Dendritic cell treated with granulocyte-macrophage colony-stimulating factor and Interleukin-4, amounts not matched to agents 40 ng/mL and 50 ng/mL, for 4 days (primary cell): ENCODE measurements around the gene CHRND.

Experiments
- H3K27ac Mint-ChIP-seq: one replicate; pipeline ENCODE4 v1.8.0; 2022; ENCODE audit warnings: mild to moderate bottlenecking, mixed read lengths
- H3K27me3 Mint-ChIP-seq: one replicate; pipeline ENCODE4 v1.8.0; 2022; ENCODE audit warnings: mild to moderate bottlenecking, mixed read lengths
- H3K36me3 Mint-ChIP-seq: one replicate; pipeline ENCODE4 v1.8.0; 2022; ENCODE audit warnings: low read depth, mixed read lengths
- H3K4me1 Mint-ChIP-seq: one replicate; pipeline ENCODE4 v1.8.0; 2022; ENCODE audit warnings: low read depth, mixed read lengths
- H3K4me3 Mint-ChIP-seq: one replicate; pipeline ENCODE4 v1.8.0; 2022; ENCODE audit warnings: mild to moderate bottlenecking, moderate library complexity, mixed read lengths
- H3K9me3 Mint-ChIP-seq: one replicate; pipeline ENCODE4 v1.8.0; 2022; ENCODE audit warnings: mixed read lengths
- intact Hi-C: fragments of 100-400 bp; cut with micrococcal nuclease; formaldehyde crosslinking; loops from one replicate; pipeline ENCODE4 v1.15.0; 2022

Gene CHRND

GRCh38 chr2:232492963-232493700 lies 32.8 kb upstream of the CHRND start:
- Mint-ChIP-seq H3K4me1 (no peaks in the 10 kb centered on the region), H3K4me3 (no peak overlapping the region), H3K36me3 (no peaks in the 10 kb centered on the region), H3K27ac (no peak overlapping the region), H3K27me3 (peaks cover 39% of the 10 kb centered on the region), H3K9me3 (no peaks in the 10 kb centered on the region)
- intact Hi-C loops: no loop called here

- Mint-ChIP-seq H3K4me3 (no peak overlapping the region), H3K9me3 (no peaks in the 10 kb centered on the region), H3K36me3 (no peaks in the 10 kb centered on the region), H3K4me1 (no peaks in the 10 kb centered on the region), H3K27ac (no peak overlapping the region), H3K27me3 (peaks cover 34% of the 10 kb centered on the region)
- intact Hi-C loops: no loop called here
These were observed 32.1 kb upstream of the CHRND start for GRCh38 chr2:232493701-232494474.

GRCh38 chr2:232494542-232494941 lies 31.4 kb upstream of the CHRND start:
- intact Hi-C loops: no loop called here
- Mint-ChIP-seq H3K27me3 (peaks cover 28% of the 10 kb centered on the region), H3K4me3 (no peak overlapping the region), H3K9me3 (no peaks in the 10 kb centered on the region), H3K36me3 (no peaks in the 10 kb centered on the region), H3K4me1 (no peaks in the 10 kb centered on the region), H3K27ac (no peak overlapping the region)

GRCh38 chr2:232495292-232495691 lies 30.7 kb upstream of the CHRND start:
- Mint-ChIP-seq H3K27ac (no peak overlapping the region), H3K36me3 (no peaks in the 10 kb centered on the region), H3K9me3 (no peaks in the 10 kb centered on the region), H3K27me3 (peaks cover 24% of the 10 kb centered on the region), H3K4me3 (no peak overlapping the region), H3K4me1 (no peaks in the 10 kb centered on the region)
- intact Hi-C loops: no loop called here

- no peaks in the 10 kb centered on the region for H3K4me1 Mint-ChIP-seq
- no peaks in the 10 kb centered on the region for H3K9me3 Mint-ChIP-seq
- intact Hi-C loops: no loop called here
These were observed 29.3 kb upstream of the CHRND start for GRCh38 chr2:232496501-232497270.

GRCh38 chr2:232497348-232497747 lies 28.6 kb upstream of the CHRND start:
- H3K4me1 Mint-ChIP-seq: no peaks in the 10 kb centered on the region
- no peaks in the 10 kb centered on the region for H3K9me3 Mint-ChIP-seq
- H3K27ac Mint-ChIP-seq: no peak overlapping the region
- no peak overlapping the region for H3K4me3 Mint-ChIP-seq
- peaks cover 34% of the 10 kb centered on the region for H3K27me3 Mint-ChIP-seq
- H3K36me3 Mint-ChIP-seq: no peaks in the 10 kb centered on the region
- intact Hi-C loops: no loop called here

More at GRCh38 chr2:232496501-232497270, 29.3 kb upstream of the CHRND start:
- Mint-ChIP-seq H3K27ac (no peak overlapping the region), H3K36me3 (no peaks in the 10 kb centered on the region), H3K27me3 (peaks cover 32% of the 10 kb centered on the region), H3K4me3 (no peak overlapping the region)

- H3K4me3 Mint-ChIP-seq: no peak overlapping the region
- intact Hi-C loops: no loop called here
- no peaks in the 10 kb centered on the region for H3K36me3 Mint-ChIP-seq
- H3K27ac Mint-ChIP-seq: no peak overlapping the region
- peaks cover under 1% of the 10 kb centered on the region for H3K4me1 Mint-ChIP-seq
- H3K27me3 Mint-ChIP-seq: peaks cover 39% of the 10 kb centered on the region
- H3K9me3 Mint-ChIP-seq: no peaks in the 10 kb centered on the region
These were observed 27.5 kb upstream of the CHRND start for GRCh38 chr2:232498452-232498851.

- Mint-ChIP-seq H3K4me1 (peaks cover 6% of the 10 kb centered on the region), H3K27me3 (peaks cover 65% of the 10 kb centered on the region), H3K27ac (no peak overlapping the region), H3K36me3 (no peaks in the 10 kb centered on the region), H3K4me3 (no peak overlapping the region), H3K9me3 (no peaks in the 10 kb centered on the region)
- intact Hi-C loops: no loop called here
These were observed 24.6 kb upstream of the CHRND start for GRCh38 chr2:232501331-232501771.

- no peaks in the 10 kb centered on the region for H3K9me3 Mint-ChIP-seq
- no peaks in the 10 kb centered on the region for H3K36me3 Mint-ChIP-seq
- peaks cover 70% of the 10 kb centered on the region for H3K27me3 Mint-ChIP-seq
These were observed 24.1 kb upstream of the CHRND start for GRCh38 chr2:232501794-232502390.

GRCh38 chr2:232502511-232502910 lies 23.4 kb upstream of the CHRND start:
- H3K4me3 Mint-ChIP-seq: no peak overlapping the region
- intact Hi-C loops: no loop called here
- H3K27me3 Mint-ChIP-seq: peaks cover 76% of the 10 kb centered on the region
- H3K9me3 Mint-ChIP-seq: no peaks in the 10 kb centered on the region
- peaks cover 6% of the 10 kb centered on the region for H3K4me1 Mint-ChIP-seq
- no peak overlapping the region for H3K27ac Mint-ChIP-seq
- no peaks in the 10 kb centered on the region for H3K36me3 Mint-ChIP-seq

More at GRCh38 chr2:232501794-232502390, 24.1 kb upstream of the CHRND start:
- Mint-ChIP-seq H3K4me1 (peaks cover 6% of the 10 kb centered on the region), H3K27ac (no peak overlapping the region), H3K4me3 (no peak overlapping the region)
- intact Hi-C loops: no loop called here

GRCh38 chr2:232502911-232503808 lies 22.8 kb upstream of the CHRND start:
- intact Hi-C loops: no loop called here
- peaks cover 74% of the 10 kb centered on the region for H3K27me3 Mint-ChIP-seq
- no peak overlapping the region for H3K27ac Mint-ChIP-seq

GRCh38 chr2:232503809-232504323 lies 22.1 kb upstream of the CHRND start:
- no peaks in the 10 kb centered on the region for H3K9me3 Mint-ChIP-seq
- H3K27me3 Mint-ChIP-seq: peaks cover 71% of the 10 kb centered on the region
- intact Hi-C loops: no loop called here
- peaks cover 6% of the 10 kb centered on the region for H3K4me1 Mint-ChIP-seq
- H3K36me3 Mint-ChIP-seq: no peaks in the 10 kb centered on the region
- no peak overlapping the region for H3K4me3 Mint-ChIP-seq
- H3K27ac Mint-ChIP-seq: no peak overlapping the region

More at GRCh38 chr2:232502911-232503808, 22.8 kb upstream of the CHRND start:
- Mint-ChIP-seq H3K9me3 (no peaks in the 10 kb centered on the region), H3K4me3 (no peak overlapping the region), H3K36me3 (no peaks in the 10 kb centered on the region), H3K4me1 (peaks cover 6% of the 10 kb centered on the region)

- Mint-ChIP-seq H3K27me3 (peaks cover 71% of the 10 kb centered on the region), H3K27ac (no peak overlapping the region), H3K9me3 (no peaks in the 10 kb centered on the region), H3K4me1 (peaks cover 6% of the 10 kb centered on the region), H3K36me3 (no peaks in the 10 kb centered on the region), H3K4me3 (no peak overlapping the region)
- intact Hi-C loops: no loop called here
These were observed 21.5 kb upstream of the CHRND start for GRCh38 chr2:232504438-232504837.
